GM21529 (cell line): Measurements from ENCODE around the gene TDRD1.
A peak's percentile ranks its signal among the peaks of the same experiment; 100 is the strongest.

Experiments used
- ATAC-seq: cut with Tn5 transposase; IDR thresholded peaks from one replicate; pipeline ENCODE4 v1.9.1; 2021; ENCODE audit not compliant: unreplicated experiment

TDRD1 gene

DNA sequence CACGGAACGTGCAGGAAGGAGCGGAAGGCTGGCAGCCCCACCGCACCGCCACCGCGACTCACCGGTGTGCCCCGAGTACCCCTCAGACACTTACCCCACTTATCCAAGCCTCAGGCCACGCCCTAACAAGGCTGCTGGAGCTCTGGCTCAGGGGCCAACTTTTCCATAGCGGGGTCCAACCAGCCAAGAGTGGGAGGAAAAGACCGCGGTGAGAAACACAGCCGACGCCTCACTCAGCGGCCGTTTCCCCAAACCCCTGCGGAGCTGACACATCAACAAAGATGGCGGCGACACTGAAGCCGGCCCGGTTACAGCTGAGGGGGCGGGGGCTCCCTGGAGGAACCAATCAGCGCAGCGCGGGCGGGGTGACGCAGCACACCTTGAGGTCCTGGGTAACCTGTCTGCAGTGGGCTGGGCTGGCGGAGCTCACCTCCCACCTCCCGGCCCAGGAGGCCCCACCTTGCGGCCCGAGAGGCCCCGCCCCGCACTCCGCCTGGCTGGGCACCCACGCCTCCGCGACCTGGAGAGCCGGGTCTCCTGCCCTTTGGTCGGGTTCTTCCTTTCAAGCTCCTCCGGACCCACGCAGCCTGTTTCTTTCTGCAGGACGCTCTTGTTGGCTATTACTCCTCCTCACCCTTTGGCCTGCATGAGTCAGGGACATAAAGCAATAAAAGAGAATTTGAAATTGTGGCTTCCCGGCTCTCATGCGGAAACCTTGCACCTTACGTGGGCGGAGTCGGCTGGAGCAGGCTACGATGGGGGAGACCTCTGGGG, 5.0 kb upstream of the TDRD1 start, which contains the start of gene CCDC186:
TSS of gene CCDC186 (minus strand) at position 283 of the 774 bp plus-strand sequence. CDS start 10,935 bp downstream, outside the sequence.
- ATAC-seq, result peak; percentile 99

- peak; percentile 13 for ATAC-seq
These were observed 4.4 kb upstream of the TDRD1 start for GRCh38 chr10:114174695-114175188.

- ATAC-seq, result no peak
These were observed 3.5 kb upstream of the TDRD1 start for GRCh38 chr10:114175667-114176066.

DNA sequence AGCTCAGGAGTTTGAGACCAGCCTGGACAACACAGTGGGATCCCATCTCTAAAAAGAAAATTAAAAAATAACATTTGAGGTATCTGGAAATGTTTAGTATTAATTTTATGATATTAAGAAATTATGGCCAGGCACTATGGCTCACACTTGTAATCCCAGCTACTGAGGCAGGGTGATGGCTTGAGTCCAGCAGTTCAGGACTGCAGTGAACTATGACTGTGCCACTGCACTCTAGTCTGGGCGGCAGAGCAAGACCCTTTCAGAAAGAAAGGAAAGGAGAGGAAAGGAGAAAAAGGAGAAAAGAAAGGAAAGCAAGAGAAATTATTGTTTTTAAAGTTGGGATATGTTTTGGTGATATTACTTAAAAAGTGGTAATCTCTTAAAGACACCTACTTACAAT, 2.6 kb upstream of the TDRD1 start:
- ATAC-seq, result no peak

GRCh38 chr10:114179747-114180146, 594 bp downstream of the TDRD1 start:
- ATAC-seq, result no peak

DNA sequence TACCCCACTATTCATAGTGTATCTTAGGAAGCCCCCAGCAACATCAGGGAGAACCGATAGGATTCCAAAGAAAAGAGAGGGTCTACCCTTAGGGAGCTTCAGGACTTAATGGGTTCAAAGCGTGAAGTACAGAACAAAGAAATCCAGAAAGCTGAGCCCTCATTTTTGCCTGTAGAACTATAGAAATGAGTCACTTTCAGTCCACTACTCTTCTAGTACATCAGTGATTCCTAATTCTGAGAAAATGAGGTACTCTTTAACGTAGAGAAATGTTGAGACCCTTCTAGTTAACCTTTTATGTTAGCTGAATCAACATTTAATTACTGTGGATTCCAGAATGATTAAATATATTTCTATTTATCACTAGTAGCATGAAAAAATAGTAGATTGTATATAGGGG, 1.8 kb downstream of the TDRD1 start:
- ATAC-seq, result no peak

DNA sequence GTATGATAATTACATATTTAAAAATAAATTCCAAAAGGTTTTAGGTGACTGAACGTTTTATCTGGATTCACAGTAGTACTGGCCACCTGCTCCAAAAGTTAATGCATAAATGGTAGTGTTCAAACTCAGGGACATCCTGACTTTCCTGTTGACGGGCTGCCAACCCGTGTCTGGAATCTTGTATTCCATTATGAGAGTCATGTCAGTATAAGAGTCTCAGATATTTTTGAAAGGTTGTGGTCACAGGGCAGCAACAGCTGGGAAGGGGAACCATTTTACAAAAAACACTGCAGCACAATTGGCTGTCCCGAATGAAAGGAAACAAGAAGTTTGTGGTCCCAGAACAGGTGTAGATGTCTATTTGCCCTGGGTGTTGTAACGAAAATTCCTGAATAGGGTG, 2.8 kb downstream of the TDRD1 start:
- ATAC-seq, result no peak

DNA sequence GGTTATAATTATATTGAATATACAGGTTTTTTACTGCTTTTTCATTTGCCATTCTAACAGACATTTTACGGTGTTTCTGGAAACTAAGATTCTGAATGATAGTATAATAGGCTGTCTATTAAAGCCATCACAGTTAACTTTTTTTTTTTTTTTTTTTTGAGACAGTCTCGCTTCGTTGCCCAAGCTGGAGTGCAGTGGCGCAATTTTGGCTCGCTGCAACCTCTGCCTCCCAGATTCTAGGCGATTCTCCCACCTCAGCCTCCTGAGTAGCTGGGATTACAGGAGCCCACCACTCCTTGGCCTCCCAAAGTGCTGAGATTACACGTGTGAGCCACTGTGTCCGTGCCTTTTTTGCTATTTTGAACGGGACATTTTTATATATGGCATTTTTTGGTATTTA, 4.4 kb downstream of the TDRD1 start:
- no peak for ATAC-seq

- ATAC-seq, result no peak
These were observed 5.1 kb downstream of the TDRD1 start for GRCh38 chr10:114184276-114184675.

DNA sequence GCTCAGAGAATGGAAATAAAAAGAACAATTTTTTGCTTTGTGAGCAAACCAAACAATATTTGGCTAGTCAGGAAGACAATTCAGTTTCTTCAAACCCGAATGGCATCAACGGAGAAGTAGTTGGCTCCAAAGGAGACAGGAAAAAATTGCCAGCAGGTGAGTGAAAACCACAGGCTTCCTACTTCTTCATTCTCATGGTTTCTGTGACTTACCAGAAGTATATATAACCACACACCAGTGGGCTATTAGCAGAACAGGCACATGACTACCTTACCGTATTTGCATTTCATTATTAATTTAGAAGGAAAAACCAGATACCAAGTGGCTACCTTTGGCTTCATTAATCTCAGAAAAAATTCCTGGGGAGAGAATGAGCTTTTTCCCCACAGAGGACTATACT, 8.8 kb downstream of the TDRD1 start:
- peak; percentile 62 for ATAC-seq

- no peak for ATAC-seq
These were observed 9.7 kb downstream of the TDRD1 start for GRCh38 chr10:114188900-114189299.

DNA sequence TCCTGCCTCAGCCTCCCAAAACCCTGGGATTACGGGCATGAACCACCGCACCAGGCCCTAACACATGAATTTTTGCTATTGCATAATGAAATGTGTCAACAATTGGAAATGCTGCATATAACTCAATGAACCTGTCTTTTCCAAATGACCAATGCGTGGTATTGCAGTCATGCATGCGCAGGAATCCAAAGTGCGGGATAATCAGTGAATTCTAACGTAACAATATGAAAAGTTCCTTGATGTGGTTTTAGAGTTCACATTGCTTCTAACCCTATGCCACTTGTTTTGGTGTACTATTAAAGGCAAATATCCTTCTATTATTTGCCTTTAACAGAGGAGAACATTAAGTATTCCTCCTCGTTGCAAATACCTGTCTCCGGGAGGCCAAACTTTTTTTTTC, 10.5 kb downstream of the TDRD1 start:
- ATAC-seq, result no peak

DNA sequence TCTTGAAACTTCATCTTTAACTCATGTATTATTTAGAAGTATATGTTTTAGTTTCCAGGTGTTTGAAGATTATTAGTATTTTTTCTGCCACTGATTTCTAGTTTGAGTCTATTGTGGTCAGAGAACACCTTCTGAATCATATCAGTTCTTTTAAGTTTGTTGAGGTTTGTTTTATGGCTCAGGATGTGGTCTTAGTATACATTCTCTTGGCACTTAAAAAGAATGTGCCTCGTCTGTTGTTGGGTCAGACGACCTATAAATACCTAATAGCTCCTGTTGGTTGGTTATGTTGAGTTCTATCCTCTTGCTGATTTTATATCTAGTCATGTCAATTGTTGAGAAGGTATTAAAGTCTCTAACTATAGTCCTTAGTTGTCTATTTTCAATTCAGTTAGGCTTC, 15.9 kb downstream of the TDRD1 start:
- ATAC-seq, result peak; percentile 88

DNA sequence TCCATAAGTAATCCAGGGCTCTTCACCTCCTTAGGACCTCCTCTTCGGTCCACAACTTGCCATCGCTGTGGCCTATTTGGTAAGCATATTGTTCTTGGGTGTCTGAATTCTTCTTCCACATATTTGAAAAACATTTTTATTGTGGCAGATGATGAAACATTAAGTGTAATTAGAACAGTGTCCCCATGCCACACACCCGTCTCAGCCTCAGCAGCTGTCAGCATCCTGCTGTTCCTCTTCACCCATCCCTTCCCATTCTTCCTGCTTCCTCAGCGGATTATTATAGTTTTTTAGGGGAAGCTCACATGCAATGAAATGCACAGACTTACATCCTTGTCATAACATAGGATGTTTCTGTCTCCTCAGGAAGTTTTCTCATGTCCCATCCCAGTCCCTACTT, 20.1 kb downstream of the TDRD1 start:
- no peak for ATAC-seq

- ATAC-seq, result no peak
These were observed 23.7 kb downstream of the TDRD1 start for GRCh38 chr10:114202812-114203211.

DNA sequence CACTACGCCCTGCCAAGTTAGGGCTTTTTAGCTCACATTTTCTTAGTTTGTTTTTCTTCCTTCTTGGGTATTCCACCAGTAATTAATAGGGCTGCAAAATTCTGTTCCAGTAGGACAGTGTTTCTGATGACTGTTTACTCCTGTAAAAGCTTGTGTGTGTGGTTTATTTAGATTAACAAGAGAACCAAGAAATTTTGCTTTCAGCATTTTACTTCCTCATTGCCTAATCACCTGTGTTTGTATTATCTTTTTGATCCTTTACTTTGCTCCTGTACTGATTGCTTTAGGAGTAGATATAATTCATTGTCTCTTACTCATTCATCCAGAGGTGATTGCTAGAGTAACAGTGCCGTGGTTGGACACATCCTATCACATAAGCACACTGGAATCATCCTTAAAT, 27.7 kb downstream of the TDRD1 start:
- no peak for ATAC-seq

DNA sequence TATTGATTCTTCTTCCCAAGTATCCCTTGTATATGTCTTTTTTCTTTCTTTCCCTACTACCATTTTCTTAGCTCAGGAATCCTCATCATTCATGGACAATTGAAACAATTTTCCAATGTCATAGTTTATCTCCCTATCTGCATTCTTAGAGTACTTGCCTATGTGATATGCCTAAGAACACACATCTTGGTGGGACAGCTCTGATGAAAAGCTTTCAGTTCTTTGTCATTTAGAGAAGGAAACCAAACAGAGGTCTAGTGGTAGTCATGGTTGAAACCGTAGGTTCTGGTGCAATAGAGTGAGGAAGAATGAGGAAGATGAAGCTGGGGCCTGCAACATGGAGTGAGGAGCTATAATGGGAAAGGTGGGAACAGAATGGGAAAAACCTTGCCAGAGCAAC, 28.2 kb downstream of the TDRD1 start:
- no peak for ATAC-seq

DNA sequence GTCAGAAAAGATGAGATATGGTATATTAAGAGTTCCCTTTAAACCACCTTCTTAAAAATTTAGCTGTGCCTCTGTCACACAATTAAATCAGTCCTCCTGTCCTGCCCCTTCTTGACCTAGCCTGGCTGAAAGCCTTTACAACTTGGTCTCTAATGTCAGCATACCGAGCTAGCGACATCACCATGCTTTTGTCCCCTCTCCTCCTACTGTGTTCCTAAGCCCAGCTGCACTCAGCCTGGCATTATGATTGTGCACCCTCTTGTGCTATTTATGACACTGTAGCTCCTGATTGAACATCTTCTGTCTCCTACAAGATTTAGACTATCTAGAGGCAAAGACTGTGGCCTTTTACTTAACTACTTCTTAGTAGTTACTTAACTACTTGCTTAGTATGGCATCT, 29.2 kb downstream of the TDRD1 start:
- ATAC-seq, result no peak

DNA sequence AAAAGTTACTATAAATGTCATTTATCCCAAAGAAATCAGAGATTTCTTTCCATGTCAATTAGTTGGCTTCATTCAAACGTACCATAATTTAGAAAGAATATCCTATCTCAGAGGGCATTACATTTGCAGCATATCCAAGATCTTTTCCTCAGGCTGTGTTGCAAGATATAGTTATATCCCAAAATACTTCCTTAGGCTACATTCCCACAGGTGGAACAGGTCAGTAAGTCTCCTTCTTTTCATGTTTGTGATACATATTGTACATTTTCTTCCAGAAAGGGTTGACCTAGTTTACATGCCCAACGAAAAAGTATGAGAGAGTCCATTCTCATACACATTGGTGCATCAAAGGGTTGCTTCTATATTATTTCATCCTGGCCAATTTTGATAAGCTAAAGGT, 33.0 kb downstream of the TDRD1 start:
- ATAC-seq, result no peak

DNA sequence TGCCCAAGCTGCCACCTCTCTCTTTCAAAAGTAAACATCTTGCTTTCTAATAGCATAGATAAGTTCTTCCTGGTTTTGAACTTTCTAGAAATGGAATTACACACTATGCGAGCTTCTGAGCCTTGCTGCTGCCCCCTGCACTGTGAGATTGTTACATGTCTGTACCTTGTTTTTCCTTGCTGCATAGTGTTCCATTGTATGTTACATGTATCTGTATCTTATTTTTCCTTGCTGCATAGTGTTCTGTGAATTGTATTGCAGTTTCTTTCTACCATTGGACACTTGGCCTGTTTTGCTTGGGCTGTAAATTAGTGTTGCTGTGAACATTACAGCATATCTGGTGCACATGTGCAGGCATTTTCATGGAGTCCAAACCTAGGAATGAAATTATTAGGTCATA, 35.9 kb downstream of the TDRD1 start:
- no peak for ATAC-seq

GRCh38 chr10:114220281-114220680, 41.1 kb downstream of the TDRD1 start:
- ATAC-seq, result no peak

GRCh38 chr10:114221235-114221634, 42.1 kb downstream of the TDRD1 start:
- ATAC-seq, result no peak

DNA sequence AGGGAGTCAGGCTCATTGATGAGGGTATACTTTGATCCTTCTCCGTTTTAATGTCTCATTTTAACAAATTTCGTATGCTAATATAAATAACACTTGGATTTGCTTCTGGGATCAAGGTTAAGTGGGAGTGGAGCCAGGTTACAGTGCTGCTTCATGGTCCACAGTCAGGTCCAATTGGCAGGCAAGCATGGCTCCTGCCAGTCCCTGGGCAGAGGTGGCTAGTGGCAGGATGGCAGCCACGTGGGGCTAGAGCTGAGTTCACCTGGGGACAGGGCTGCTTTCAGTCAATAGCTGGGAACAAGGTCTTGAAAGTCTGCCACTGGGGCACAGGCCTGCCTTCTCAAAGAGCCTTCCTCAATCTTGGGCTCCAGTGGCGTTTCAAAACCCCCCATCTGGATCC, 43.9 kb downstream of the TDRD1 start:
- no peak for ATAC-seq
